Measurements from ENCODE around the gene SASH3. TPM values are rescaled to one million over a fixed set of nuclear protein-coding genes. Genes with fewer than 3 reads are reported as not detected.

SASH3 gene
- total RNA-seq, 4 donors from 2014 or later = 0.34 to 3.3 (median 1.7) TPM

- no peak for DNase-seq (ENCODE audit: low spot score in 2 of 2)
- no peaks in the 10 kb centered on the region for H3K4me1 ChIP-seq
- no peak overlapping the region for H3K27ac ChIP-seq
- H3K4me3 ChIP-seq = no peak overlapping the region
- no peak for TF ChIP-seq POLR2AphosphoS5 (IDR thresholded peaks at IDR 0.05)
- no peak for TF ChIP-seq EP300 (IDR thresholded peaks at IDR 0.05)
- no peak for TF ChIP-seq POLR2A (IDR thresholded peaks at IDR 0.05)
- no peak for TF ChIP-seq CTCF (IDR thresholded peaks at IDR 0.05)
- no peaks in the 10 kb centered on the region for H3K9me3 ChIP-seq
- WGBS = 61% methylated on average over 6 of the region's 6 CpGs
- no peaks in the 10 kb centered on the region for H3K27me3 ChIP-seq
- peaks cover 17% of the 10 kb centered on the region for H3K36me3 ChIP-seq
Measured at GRCh38 chrX:129813662-129814368, 34.1 kb downstream of the SASH3 start.

- no peak for DNase-seq (ENCODE audit: low spot score in 2 of 2)
Measured at GRCh38 chrX:129818123-129818522, 38.4 kb downstream of the SASH3 start.

GRCh38 chrX:129823115-129823514 is 43.4 kb downstream of the SASH3 start:
- H3K27me3 ChIP-seq = no peaks in the 10 kb centered on the region
- no peaks in the 10 kb centered on the region for H3K9me3 ChIP-seq
- H3K4me3 ChIP-seq = no peak overlapping the region
- peaks cover 5% of the 10 kb centered on the region for H3K36me3 ChIP-seq
- no peak for DNase-seq (ENCODE audit: low spot score in 2 of 2)
- H3K4me1 ChIP-seq = no peaks in the 10 kb centered on the region
- 52% methylated on average over 2 of the region's 2 CpGs for WGBS
- TF ChIP-seq POLR2A (IDR thresholded peaks at IDR 0.05) = no peak
- TF ChIP-seq CTCF (IDR thresholded peaks at IDR 0.05) = peak in 1 of 2 donors; percentile 32
- no peak for TF ChIP-seq POLR2AphosphoS5 (IDR thresholded peaks at IDR 0.05)
- no peak for TF ChIP-seq EP300 (IDR thresholded peaks at IDR 0.05)
- H3K27ac ChIP-seq = no peak overlapping the region

More at GRCh38 chrX:129818123-129818522, 38.4 kb downstream of the SASH3 start:
- H3K36me3 ChIP-seq = no peaks in the 10 kb centered on the region
- no peaks in the 10 kb centered on the region for H3K27me3 ChIP-seq
- TF ChIP-seq POLR2A (IDR thresholded peaks at IDR 0.05) (no peak), EP300 (IDR thresholded peaks at IDR 0.05) (no peak), CTCF (IDR thresholded peaks at IDR 0.05) (no peak), POLR2AphosphoS5 (IDR thresholded peaks at IDR 0.05) (no peak)
- WGBS = 90% methylated on average over 2 of the region's 2 CpGs
- H3K4me1 ChIP-seq = no peaks in the 10 kb centered on the region
- no peak overlapping the region for H3K27ac ChIP-seq
- H3K4me3 ChIP-seq = no peak overlapping the region
- H3K9me3 ChIP-seq = no peaks in the 10 kb centered on the region

DNA sequence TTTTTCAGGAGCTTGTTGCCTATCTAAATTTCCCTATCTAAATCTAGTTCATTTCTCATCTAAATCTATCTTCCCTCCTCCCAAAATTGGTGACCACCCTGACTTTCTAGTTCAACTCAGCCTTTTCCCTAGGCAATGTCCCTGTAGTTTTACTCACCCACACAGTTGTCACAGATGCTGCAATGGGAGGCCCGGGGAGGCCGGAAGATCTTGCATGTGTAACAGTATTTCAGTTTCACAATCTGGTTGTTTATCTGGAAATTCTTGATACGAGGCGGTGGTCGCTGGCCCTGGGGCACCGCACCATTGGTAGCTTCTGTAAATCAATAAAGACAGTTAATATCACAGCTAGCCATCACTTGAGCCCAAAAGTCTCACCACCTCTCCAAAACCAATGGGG is 43.8 kb downstream of the SASH3 start:
- Histone ChIP-seq H3K27me3 (no peaks in the 10 kb centered on the region), H3K9me3 (no peaks in the 10 kb centered on the region), H3K4me3 (no peak overlapping the region), H3K4me1 (no peaks in the 10 kb centered on the region), H3K27ac (no peak overlapping the region), H3K36me3 (peaks cover 5% of the 10 kb centered on the region)
- TF ChIP-seq CTCF (IDR thresholded peaks at IDR 0.05) = no peak
- no peak for TF ChIP-seq POLR2AphosphoS5 (IDR thresholded peaks at IDR 0.05)
- TF ChIP-seq POLR2A (IDR thresholded peaks at IDR 0.05) = no peak
- TF ChIP-seq EP300 (IDR thresholded peaks at IDR 0.05) = no peak
- DNase-seq (ENCODE audit: low spot score in 2 of 2) = no peak
- 75% methylated on average over 6 of the region's 6 CpGs for WGBS

- DNase-seq (ENCODE audit: low spot score in 2 of 2) = no peak
- TF ChIP-seq EP300 (IDR thresholded peaks at IDR 0.05) = no peak
- no peak for TF ChIP-seq POLR2AphosphoS5 (IDR thresholded peaks at IDR 0.05)
- TF ChIP-seq CTCF (IDR thresholded peaks at IDR 0.05) = no peak
- TF ChIP-seq POLR2A (IDR thresholded peaks at IDR 0.05) = no peak
- peaks cover 5% of the 10 kb centered on the region for H3K36me3 ChIP-seq
- H3K4me3 ChIP-seq = no peak overlapping the region
- 96% methylated on average over 4 of the region's 4 CpGs for WGBS
- no peaks in the 10 kb centered on the region for H3K4me1 ChIP-seq
- H3K9me3 ChIP-seq = no peaks in the 10 kb centered on the region
- H3K27me3 ChIP-seq = no peaks in the 10 kb centered on the region
- no peak overlapping the region for H3K27ac ChIP-seq
Measured at GRCh38 chrX:129824620-129825019, 44.9 kb downstream of the SASH3 start.

Data from suprapubic skin (tissue), 4 donors.